Progenitor cell of endocrine pancreas (in vitro differentiated cells): ENCODE results near the gene GLIS1. TPM values are rescaled to one million over a fixed set of nuclear protein-coding genes. Genes with fewer than 3 reads are reported as not detected.

Source experiments
- DNase-seq: peaks from one replicate; pipeline ENCODE4 v3.0.0; 2021; ENCODE audit warnings: low spot score; ENCODE audit not compliant: unreplicated experiment
- H3K27ac Mint-ChIP-seq: 2 replicates; pipeline ENCODE4 v1.8.0; 2021; ENCODE audit warnings: mild to moderate bottlenecking, moderate library complexity, mixed read lengths
- H3K27me3 Mint-ChIP-seq: 2 replicates; pipeline ENCODE4 v1.8.0; 2021; ENCODE audit warnings: mixed read lengths
- H3K36me3 Mint-ChIP-seq: 2 replicates; pipeline ENCODE4 v1.8.0; 2022; ENCODE audit warnings: mixed read lengths; ENCODE audit not compliant: insufficient read depth
- H3K4me1 Mint-ChIP-seq: 2 replicates; pipeline ENCODE4 v1.8.0; 2021; ENCODE audit warnings: low read depth, mixed read lengths
- H3K4me3 Mint-ChIP-seq: 2 replicates; pipeline ENCODE4 v1.8.0; 2021; ENCODE audit warnings: low read depth, mild to moderate bottlenecking, moderate library complexity, mixed read lengths
- H3K9me3 Mint-ChIP-seq: 2 replicates; pipeline ENCODE4 v1.8.0; 2021; ENCODE audit warnings: low read depth, mixed read lengths
- CTCF ChIP-seq: fragments of 200-600 bp; sonication (generic); IDR thresholded peaks from one replicate; pipeline ENCODE4 v1.5.0; 2021; ENCODE audit warnings: antibody characterized with exemption, mild to moderate bottlenecking; ENCODE audit not compliant: unreplicated experiment
- total RNA-seq: library from RNA; stranded (reverse); gene quantifications from 2 replicates; pipeline ENCODE4 v1.2.1, GENCODE V29; 2021

GLIS1 gene
- total RNA-seq, 1 donor from 2014 or later: not detected

GRCh38 chr1:53545663-53546408 lies 193.1 kb downstream of the GLIS1 start:
- Mint-ChIP-seq H3K4me3 (no peak overlapping the region), H3K9me3 (no peaks in the 10 kb centered on the region), H3K27me3 (peaks cover 14% of the 10 kb centered on the region)

GRCh38 chr1:53544728-53545515 lies 194.0 kb downstream of the GLIS1 start:
- Mint-ChIP-seq H3K9me3 (no peaks in the 10 kb centered on the region), H3K27me3 (peaks cover 14% of the 10 kb centered on the region)

More at GRCh38 chr1:53545663-53546408, 193.1 kb downstream of the GLIS1 start:
- TF ChIP-seq CTCF: no peak
- no peak for DNase-seq
- peaks cover 2% of the 10 kb centered on the region for H3K4me1 Mint-ChIP-seq
- H3K36me3 Mint-ChIP-seq: no peaks in the 10 kb centered on the region
- H3K27ac Mint-ChIP-seq: no peak overlapping the region

GRCh38 chr1:53543778-53544695 lies 194.9 kb downstream of the GLIS1 start:
- Mint-ChIP-seq H3K36me3 (no peaks in the 10 kb centered on the region), H3K4me3 (no peak overlapping the region), H3K9me3 (no peaks in the 10 kb centered on the region), H3K4me1 (peaks cover 2% of the 10 kb centered on the region), H3K27me3 (peaks cover 18% of the 10 kb centered on the region), H3K27ac (no peak overlapping the region)
- TF ChIP-seq CTCF: no peak
- DNase-seq: no peak

More at GRCh38 chr1:53544728-53545515, 194.0 kb downstream of the GLIS1 start:
- DNase-seq: no peak
- no peak for TF ChIP-seq CTCF
- no peaks in the 10 kb centered on the region for H3K36me3 Mint-ChIP-seq
- H3K27ac Mint-ChIP-seq: no peak overlapping the region
- H3K4me1 Mint-ChIP-seq: peaks cover 2% of the 10 kb centered on the region
- no peak overlapping the region for H3K4me3 Mint-ChIP-seq

GRCh38 chr1:53543130-53543777 lies 195.7 kb downstream of the GLIS1 start:
- H3K36me3 Mint-ChIP-seq: no peaks in the 10 kb centered on the region
- H3K27me3 Mint-ChIP-seq: peaks cover 19% of the 10 kb centered on the region
- no peaks in the 10 kb centered on the region for H3K9me3 Mint-ChIP-seq
- H3K4me1 Mint-ChIP-seq: peaks cover 2% of the 10 kb centered on the region
- no peak overlapping the region for H3K27ac Mint-ChIP-seq
- TF ChIP-seq CTCF: no peak
- DNase-seq: no peak
- no peak overlapping the region for H3K4me3 Mint-ChIP-seq
